Measurements from ENCODE around the gene KRTAP19-2.

KRTAP19-2 gene

GRCh38 chr21:30486180-30486579 is 1.1 kb downstream of the KRTAP19-2 start:
- in situ Hi-C loops (cut with HindIII; ENCODE audit: low sequenced_read_pairs): no loop called here
- no peak for TF ChIP-seq CTCF (IDR thresholded peaks at IDR 0.05; ENCODE audit: low read depth, low read length, missing control alignments)
- DNase-seq (ENCODE audit: low read depth): no peak
- H3K4me3 ChIP-seq (ENCODE audit: low read depth, low read length): no peak overlapping the region

GRCh38 chr21:30482130-30482529 is 5.1 kb downstream of the KRTAP19-2 start:
- no peak for DNase-seq (ENCODE audit: low read depth)
- in situ Hi-C loops (cut with HindIII; ENCODE audit: low sequenced_read_pairs): no loop called here
- no peak for TF ChIP-seq CTCF (IDR thresholded peaks at IDR 0.05; ENCODE audit: low read depth, low read length, missing control alignments)
- H3K4me3 ChIP-seq (ENCODE audit: low read depth, low read length): no peak overlapping the region

- in situ Hi-C loops (cut with HindIII; ENCODE audit: low sequenced_read_pairs): no loop called here
- H3K4me3 ChIP-seq (ENCODE audit: low read depth, low read length): no peak within 1 kb of the TSS
- DNase-seq (ENCODE audit: low read depth): no peak
- no peak for TF ChIP-seq CTCF (IDR thresholded peaks at IDR 0.05; ENCODE audit: low read depth, low read length, missing control alignments)
Observed at GRCh38 chr21:30480145-30480544, 7.1 kb downstream of the KRTAP19-2 start, which contains the start of gene KRTAP19-1. Gene KRTAP19-1 (minus strand): TSS chr21:30480367. CDS start chr21:30480317, 50 bp downstream.

- no peak overlapping the region for H3K4me3 ChIP-seq (ENCODE audit: low read depth, low read length)
- in situ Hi-C loops (cut with HindIII; ENCODE audit: low sequenced_read_pairs): no loop called here
- no peak for TF ChIP-seq CTCF (IDR thresholded peaks at IDR 0.05; ENCODE audit: low read depth, low read length, missing control alignments)
- DNase-seq (ENCODE audit: low read depth): no peak
Observed at GRCh38 chr21:30479259-30479658, 8.0 kb downstream of the KRTAP19-2 start.

- H3K4me3 ChIP-seq (ENCODE audit: low read depth, low read length): no peak overlapping the region
- DNase-seq (ENCODE audit: low read depth): no peak
- TF ChIP-seq CTCF (IDR thresholded peaks at IDR 0.05; ENCODE audit: low read depth, low read length, missing control alignments): no peak
- in situ Hi-C loops (cut with HindIII; ENCODE audit: low sequenced_read_pairs): no loop called here
Observed at GRCh38 chr21:30478004-30478403, 9.2 kb downstream of the KRTAP19-2 start.

GRCh38 chr21:30468900-30469714 is 18.1 kb downstream of the KRTAP19-2 start:
- in situ Hi-C loops (cut with HindIII; ENCODE audit: low sequenced_read_pairs): no loop called here
- DNase-seq (ENCODE audit: low read depth): no peak
- H3K4me3 ChIP-seq (ENCODE audit: low read depth, low read length): no peak overlapping the region
- TF ChIP-seq CTCF (IDR thresholded peaks at IDR 0.05; ENCODE audit: low read depth, low read length, missing control alignments): no peak
